GM20431 (cell line): ENCODE measurements around the gene TRMT2B.
"Not testable (repeated sequence)": the region's sequence is repeated elsewhere in the genome, so short reads cannot be mapped to it uniquely, and the experiment has no call there.

ENCODE experiments used
- in situ Hi-C: fragments of 300-500 bp; cut with MseI, MboI; formaldehyde crosslinking; loops from one replicate; pipeline ENCODE4 v1.15.0; 2020; ENCODE audit warnings: low sequenced_read_pairs; ENCODE audit not compliant: unreplicated experiment

TRMT2B gene

DNA sequence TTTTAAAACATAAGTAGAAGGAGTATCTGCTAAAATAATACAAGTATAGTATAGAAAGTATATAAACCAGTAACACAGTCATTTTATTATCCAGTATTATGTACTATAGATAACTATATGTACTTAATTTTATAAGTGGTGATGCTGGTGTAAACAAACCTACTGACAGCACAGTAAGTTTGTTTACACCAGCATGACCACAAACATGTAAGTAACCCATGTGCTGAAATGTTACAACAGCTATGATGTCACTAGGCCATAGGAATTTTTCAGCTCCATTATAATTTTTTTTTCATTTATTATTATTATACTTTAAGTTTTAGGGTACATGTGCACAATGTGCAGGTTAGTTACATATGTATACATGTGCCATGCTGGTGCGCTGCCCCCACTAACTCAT, 39.9 kb downstream of the TRMT2B start:
- in situ Hi-C loops: not testable (repeated sequence)

DNA sequence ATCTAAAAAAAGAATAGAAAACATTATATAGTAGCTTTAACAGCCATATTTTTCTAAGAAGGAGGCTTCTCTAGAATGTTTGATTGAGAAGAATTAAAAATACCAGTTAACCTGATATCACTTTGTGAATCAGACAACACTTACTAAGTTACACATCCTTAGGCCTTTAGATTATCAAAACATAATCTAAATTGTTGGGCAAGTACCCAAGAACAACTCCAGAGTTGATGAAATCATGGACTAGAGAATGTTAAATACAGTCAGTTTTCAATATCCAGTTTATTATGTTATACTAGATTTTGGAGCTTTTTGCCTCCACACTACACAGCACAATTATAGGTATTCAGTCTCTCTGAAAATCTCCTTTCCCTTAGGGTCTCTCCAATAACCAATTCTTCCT, 42.8 kb downstream of the TRMT2B start:
- in situ Hi-C loops: no loop called here

DNA sequence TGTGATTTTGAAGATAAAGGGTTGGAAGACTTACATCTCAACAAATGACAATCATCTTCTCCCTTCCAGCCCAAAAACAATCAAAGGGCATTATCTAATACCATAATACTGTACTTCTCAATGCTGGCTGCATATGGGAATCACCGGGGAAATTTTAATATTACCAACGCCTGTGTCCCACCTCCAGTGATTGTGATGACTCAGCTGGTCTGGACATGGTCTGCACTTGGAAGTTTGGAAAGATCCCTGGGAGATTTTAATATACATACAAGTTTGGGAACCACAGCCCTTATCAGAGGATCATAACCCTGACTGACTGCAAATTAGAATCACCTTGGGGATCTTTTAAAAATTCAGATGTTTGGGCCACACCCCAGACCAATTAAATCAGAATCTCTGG, 52.5 kb downstream of the TRMT2B start:
- in situ Hi-C loops: no loop called here

DNA sequence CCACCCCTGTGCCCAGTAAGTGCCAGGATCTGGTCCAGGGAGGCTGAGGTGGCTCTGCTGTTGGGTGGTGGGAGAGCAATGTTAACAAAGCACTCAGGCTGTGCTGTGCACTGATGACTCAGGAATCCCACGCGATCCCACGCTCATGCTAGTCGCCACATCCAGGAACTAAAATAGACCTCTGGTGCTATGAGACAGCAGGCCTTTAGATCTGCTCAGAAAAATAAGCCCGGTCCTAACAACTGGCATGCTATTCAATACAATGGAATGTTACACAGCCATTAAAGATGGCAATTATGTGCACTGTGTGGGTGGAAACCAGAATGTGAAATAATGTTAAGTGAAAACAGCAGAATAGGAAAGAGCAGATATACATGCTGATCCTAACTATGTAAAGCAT, 56.4 kb downstream of the TRMT2B start:
- in situ Hi-C loops: no loop called here

DNA sequence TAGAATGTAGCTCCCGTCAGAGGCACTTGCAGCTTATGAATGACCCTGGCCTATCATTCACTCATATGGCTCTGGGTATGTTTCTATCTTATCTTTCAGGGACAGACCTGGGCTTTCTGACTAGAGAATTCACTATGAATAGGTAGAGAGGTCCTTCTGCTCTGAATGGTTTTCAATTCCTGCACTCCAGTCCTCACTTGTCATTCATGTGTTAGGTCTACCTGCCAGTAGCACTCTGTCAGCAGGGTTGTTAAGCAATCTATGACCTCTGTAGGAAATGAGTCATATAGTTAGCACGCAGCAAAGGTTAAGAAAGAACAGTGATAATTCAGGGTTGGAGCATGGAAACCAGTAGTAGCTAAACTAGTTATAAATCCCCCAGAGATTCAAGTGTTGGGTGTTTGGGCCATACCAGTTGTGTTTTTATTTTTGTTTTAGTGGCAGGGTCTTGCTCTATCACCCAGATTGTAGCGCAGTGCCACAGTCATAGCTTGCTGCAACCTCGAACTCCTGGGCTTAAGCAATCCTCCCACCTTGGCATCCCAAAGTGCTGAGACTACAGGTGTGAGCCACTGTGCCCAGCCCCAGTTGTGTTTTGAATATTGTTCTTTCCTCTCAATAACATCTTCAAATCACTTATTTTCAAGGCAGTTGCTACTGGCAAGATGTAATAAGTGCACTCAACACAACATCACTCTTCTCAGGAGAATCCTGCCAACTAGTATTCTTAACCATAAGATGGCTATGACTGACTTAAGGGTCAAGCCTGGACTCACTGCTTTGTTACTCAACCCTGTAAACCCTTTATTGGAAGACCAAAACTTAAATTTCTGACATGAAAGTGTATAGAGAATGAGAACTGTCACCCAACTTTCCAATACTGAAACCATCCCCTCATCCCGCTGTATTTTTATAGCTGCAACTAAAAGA, 57.3 kb downstream of the TRMT2B start:
- in situ Hi-C loops: no loop called here

DNA sequence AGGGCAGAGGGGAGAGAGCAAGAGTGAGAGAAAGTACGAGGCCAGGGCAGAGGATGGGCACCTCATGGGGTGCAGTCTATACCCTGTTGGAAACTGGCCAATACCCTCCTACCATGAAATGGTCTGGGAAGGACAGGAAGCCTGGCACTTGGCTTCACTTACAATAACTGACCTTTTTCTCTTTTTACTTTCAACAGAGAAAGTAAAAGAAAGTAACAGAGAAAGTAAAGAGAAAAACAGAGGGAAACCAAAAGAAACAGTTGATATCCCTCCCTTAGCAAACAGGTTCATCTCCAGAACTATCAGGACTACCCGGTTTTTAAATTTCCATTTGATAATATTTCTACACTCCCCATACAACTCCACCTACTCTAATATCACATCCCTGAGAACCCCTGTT, 61.8 kb downstream of the TRMT2B start:
- in situ Hi-C loops: no loop called here

DNA sequence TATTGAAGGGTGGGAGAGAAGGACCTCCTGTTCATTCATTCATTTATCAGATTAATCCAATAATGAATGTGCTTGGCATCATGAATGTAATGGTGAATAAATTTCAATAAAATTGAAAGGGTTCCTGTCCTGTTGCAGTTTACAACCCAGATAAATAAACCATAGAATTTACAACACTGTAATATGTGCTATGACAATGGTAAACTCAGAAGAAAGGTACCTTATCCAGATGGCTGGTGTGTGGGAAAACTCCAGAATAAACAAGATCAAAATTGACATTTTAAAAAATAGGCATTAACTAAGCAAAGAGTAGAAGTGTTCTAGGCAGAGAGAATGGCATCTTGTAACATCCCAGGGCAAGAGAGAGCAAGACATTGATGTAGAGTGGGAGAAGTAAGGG, 67.1 kb downstream of the TRMT2B start:
- in situ Hi-C loops: no loop called here

DNA sequence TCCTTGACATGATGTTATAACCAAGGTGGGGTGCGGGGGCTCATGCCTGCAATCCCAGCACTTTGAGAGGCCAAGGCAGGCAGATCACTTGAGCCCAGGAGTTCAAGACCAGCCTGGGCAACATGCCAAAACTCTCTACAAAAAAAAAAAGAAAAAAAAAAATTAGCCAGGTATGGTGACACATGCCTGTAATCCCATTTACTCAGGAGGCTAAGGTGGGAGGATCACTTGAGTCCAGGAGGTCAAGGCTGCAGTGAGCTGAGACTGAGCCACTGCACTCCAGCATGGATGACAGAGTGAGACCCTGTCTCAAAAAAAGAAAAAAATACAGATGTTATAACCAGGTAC, 70.4 kb downstream of the TRMT2B start:
- in situ Hi-C loops: not testable (repeated sequence)

DNA sequence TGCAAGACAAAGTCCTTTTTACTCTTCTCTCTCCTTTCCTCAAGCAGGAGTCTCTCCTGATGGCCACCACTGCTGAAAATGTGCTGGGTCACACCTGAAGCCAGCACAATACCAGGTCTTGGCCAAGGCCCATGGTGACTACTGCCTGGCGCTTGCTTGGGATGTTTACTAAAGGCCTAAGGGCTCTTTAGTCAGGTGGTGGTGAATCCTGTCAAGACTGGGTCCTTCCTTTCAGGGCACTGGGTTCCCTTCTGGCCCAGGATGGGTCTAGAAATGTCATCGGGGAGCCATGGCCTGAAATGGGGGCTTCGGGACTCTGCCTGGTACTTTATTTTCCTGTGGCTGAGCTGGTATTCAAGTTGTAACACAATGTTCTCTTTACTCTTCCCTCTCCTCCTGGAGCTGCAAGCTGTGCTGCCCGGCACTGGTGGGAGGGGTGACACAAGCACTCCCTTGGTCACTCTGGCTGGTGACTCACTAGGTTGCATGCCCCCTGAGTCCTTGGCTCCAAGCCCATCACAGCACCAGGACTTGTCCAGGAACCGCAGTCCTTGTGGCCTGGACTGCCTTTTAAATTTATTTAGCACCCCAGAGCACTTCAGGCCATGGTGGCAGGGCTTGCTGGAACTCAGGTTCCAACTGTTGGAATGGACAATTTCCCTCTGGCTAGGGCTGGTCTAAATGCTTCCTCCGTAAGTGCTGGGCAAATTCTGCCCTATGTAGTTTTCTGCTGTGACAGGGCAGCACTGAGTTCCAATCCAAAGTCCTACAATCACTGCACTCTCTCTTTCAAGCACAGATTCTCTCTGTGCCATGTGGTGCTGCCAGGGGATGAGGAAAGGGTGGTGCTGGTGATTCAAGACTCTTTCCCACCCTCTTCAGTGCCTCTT, 71.1 kb downstream of the TRMT2B start:
- in situ Hi-C loops: no loop called here

DNA sequence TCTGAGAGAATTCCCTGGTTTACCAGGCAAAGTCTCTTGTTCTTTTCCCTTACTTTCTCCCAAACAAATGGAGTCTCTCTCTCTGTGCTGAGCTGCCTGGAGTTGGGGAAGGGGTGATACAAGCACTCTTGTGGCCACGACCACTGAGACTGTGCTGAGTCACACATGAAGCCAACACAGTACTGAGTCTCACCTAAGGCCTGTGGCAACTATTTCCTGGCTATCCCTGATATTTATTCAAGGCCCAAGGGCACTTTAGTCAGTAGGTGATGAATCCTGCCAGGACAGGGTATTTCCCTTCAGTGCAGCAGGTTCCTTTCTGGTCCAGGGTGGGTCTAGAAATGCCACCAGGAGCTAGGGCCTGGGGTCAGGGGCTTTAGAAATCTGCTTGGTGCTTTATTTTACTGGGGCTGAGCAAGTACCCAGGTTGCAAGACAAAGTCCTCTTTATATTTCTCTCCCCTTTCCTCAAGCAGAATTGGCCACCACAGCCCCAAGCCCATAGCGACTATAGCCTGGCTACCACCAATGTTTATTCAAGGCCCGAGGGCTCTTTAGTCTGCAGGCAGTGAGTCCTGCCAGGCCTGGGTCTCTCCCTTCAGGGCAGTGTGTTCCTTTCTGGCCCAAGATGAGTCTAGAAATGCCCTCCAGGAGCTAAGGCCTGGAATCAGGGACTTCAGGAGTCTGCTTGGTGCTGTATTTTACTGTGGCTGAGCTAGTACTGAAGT, 71.9 kb downstream of the TRMT2B start:
- in situ Hi-C loops: no loop called here

DNA sequence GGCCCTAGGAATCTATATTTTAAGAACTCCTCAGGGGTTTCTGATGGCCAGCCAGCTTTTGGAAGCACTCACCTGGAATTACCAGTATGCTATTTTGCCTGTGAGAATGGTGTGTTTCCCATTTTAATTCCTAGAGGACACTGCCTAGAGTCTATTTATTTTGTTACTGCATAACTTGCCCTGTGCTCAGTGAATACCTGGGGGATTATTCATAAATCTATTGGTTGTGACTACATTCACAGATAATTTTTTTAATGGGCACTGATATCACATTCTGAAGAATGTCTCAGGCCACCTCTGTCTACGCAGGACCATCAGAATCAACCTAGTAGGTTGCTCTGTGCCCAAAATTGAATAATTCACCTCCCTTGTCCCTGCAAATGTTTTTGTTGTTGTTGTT, 75.7 kb downstream of the TRMT2B start:
- in situ Hi-C loops: no loop called here

DNA sequence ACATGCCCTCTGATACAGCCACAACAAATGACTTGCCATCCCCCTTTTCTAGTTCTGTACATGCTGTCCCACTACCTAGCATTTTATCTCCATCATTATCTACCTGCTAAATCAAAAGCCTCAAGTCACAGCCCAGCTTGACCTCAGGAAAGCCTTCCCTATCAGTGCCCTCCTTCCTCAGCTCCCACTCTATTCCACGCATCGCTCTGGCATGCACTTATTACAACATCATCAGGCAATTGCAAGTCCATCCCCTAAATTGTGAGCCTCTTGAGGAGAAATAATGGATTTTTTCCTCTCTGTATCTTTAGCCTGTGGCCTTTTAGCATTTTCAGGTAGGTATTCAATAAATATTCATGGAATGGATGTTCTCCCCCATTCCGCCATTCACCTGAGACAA, 76.7 kb downstream of the TRMT2B start:
- in situ Hi-C loops: no loop called here

DNA sequence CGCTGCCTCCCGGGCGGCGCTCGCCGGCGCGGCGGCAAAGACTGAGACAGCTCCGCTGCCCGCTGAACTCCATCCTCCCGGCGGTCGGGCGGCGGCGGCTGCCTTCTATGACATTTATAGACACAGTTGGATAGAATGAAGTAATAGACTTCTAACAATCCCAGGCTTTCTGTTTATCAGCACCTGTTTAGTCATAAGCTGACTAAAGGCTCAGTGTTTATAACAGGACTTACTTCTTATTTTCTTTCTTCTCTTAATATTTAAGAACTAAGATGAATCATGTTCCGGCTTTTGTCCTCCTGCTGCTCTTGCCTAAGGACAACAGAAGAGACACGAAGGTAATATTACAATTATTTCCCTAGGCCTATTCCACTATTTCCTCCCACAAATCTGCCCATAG, 78.5 kb downstream of the TRMT2B start:
- in situ Hi-C loops: no loop called here

DNA sequence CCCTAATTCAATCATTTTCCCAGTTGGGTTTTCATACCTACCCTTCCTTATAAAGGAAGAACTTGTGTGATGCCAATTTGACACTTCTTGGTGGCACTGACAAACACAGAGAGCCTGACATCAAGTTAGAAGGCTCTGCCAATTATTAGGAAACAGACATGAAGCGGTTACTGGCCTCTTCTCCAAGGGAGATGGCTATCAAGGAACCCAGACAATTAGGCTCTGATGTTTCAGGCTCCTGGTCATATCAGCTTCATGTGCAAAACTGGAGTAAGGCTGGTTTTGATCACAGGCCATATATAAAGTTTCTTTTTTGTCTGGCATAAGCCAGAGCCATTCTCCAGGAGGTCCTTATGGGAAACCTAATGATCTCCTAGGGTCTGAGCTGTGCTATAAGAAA, 82.0 kb downstream of the TRMT2B start:
- in situ Hi-C loops: no loop called here

DNA sequence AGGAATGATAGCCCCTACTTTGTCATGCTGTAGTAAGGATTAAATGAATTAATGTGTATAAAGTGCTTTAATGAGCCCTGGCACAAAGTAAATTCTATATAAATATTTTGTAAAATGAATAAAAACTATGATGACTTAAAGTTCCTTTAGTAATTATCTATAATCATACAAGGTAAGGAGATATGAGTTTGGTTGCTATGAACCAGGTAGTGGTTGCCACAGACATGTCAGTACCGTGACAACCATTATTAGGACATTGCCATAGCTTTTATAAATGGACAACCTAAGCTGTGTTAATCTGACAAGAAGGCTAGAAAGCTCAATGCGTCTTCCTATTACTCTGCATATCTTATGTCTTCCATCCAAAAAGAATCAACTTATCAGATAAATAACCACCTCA, 82.5 kb downstream of the TRMT2B start, which contains the start of gene ARL13A:
ARL13A (plus strand) TSS at position 301 of the 400 bp plus-strand sequence. CDS start 3,982 bp downstream, outside the sequence.
- in situ Hi-C loops: no loop called here

DNA sequence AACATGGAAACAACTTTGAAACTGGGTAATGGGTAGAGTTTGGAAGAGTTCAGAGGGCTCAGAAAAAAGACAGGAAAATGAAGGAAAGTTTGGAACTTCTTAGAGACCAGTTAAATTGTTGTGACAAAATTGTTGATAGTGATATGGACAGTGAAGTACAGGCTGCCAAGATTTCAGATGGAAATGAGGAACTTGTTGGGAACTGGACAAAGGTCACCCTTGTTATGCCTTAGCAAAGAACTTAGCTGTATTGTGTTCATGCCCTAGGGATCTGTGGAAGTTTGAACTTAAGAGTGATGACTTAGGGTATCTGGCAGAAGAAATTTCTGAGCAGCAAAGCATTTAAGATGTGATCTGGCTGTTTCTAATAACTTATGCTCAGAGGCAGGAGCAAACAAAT, 87.5 kb downstream of the TRMT2B start:
- in situ Hi-C loops: no loop called here

DNA sequence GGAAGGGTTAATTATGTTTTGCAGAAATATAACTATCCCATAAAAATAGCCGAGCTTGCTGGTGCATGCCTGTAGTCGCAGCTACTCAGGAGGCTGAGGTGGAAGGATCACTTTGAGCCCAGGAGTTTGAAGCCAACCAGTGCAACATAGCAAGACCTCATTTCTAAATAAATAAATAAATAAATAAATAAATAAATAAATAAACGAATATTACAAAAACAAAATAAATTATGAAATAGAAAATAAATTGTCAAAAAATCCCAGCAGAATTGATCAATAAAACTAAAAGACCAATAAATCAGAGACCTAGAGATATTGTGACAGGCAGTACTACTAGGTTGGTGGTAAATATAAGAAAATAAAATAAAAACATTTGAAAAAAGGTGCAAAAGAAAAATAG, 89.1 kb downstream of the TRMT2B start:
- in situ Hi-C loops: no loop called here
